Liver (tissue), 3 donors: ENCODE data around the gene POLR2J2.
"Not testable (repeated sequence)": the region's sequence is repeated elsewhere in the genome, so short reads cannot be mapped to it uniquely, and the experiment has no call there.

Source experiments
- EGR1 ChIP-seq, 2 donors: IDR thresholded peaks; 2 replicates each; pipeline ENCODE4 v1.6.1; 2016 to 2018; ENCODE audit warnings: antibody characterized with exemption in 2 of 2, low read depth in 2 of 2
- RXRA ChIP-seq, 2 donors: IDR thresholded peaks; 2 replicates each; pipeline ENCODE4 v1.6.1; 2017 to 2018; ENCODE audit warnings: antibody characterized with exemption in 2 of 2, mild to moderate bottlenecking in 1 of 2
- TF ChIP-seq, protein P1 (sequence below): fragments of 150-350 bp; IDR thresholded peaks from 2 replicates; pipeline ENCODE4 v1.5.1; 2017; ENCODE audit warnings: improper control_type of control experiment, low read depth, low read length; ENCODE audit not compliant: missing input control
- TF ChIP-seq, protein P2 (sequence below): IDR thresholded peaks from 2 replicates; pipeline ENCODE4 v1.6.1; 2016; ENCODE audit warnings: antibody characterized with exemption
- TF ChIP-seq, protein P3 (sequence below): IDR thresholded peaks from 2 replicates; pipeline ENCODE4 v1.6.1; 2016; ENCODE audit warnings: antibody characterized with exemption, mild to moderate bottlenecking
- TF ChIP-seq, protein P4 (sequence below): IDR thresholded peaks from 2 replicates; pipeline ENCODE4 v1.6.1; 2016; ENCODE audit warnings: antibody characterized with exemption
- donor health status: healthy.
- donor health status: healthy.

DNA sequence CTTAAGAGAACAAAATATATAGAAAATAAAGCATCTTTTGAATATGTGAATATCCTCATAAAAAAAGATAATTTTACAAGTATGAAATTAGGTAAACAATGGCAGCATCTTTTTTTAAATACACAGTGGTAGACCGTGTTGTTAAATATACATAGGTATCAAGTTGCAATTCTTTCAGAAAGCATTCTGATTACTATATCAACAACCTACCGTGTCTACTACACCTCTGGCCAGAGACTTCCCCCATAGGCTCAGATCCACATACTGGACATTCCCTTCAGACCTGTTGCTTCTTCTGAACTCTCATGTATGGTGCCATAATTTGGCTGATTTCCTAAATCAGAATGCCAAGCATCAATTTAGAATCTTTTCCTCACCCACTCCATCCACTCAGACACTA is 22.5 kb upstream of the POLR2J2 start:
- TF ChIP-seq, protein P1, sequence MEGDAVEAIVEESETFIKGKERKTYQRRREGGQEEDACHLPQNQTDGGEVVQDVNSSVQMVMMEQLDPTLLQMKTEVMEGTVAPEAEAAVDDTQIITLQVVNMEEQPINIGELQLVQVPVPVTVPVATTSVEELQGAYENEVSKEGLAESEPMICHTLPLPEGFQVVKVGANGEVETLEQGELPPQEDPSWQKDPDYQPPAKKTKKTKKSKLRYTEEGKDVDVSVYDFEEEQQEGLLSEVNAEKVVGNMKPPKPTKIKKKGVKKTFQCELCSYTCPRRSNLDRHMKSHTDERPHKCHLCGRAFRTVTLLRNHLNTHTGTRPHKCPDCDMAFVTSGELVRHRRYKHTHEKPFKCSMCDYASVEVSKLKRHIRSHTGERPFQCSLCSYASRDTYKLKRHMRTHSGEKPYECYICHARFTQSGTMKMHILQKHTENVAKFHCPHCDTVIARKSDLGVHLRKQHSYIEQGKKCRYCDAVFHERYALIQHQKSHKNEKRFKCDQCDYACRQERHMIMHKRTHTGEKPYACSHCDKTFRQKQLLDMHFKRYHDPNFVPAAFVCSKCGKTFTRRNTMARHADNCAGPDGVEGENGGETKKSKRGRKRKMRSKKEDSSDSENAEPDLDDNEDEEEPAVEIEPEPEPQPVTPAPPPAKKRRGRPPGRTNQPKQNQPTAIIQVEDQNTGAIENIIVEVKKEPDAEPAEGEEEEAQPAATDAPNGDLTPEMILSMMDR = not testable (repeated sequence)
- TF ChIP-seq EGR1 (IDR thresholded peaks at IDR 0.05; ENCODE audit: low read depth in 2 of 2); RXRA (IDR thresholded peaks at IDR 0.05): not testable (repeated sequence)
- TF ChIP-seq, protein P2, sequence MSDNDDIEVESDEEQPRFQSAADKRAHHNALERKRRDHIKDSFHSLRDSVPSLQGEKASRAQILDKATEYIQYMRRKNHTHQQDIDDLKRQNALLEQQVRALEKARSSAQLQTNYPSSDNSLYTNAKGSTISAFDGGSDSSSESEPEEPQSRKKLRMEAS = not testable (repeated sequence)
- TF ChIP-seq, protein P3, sequence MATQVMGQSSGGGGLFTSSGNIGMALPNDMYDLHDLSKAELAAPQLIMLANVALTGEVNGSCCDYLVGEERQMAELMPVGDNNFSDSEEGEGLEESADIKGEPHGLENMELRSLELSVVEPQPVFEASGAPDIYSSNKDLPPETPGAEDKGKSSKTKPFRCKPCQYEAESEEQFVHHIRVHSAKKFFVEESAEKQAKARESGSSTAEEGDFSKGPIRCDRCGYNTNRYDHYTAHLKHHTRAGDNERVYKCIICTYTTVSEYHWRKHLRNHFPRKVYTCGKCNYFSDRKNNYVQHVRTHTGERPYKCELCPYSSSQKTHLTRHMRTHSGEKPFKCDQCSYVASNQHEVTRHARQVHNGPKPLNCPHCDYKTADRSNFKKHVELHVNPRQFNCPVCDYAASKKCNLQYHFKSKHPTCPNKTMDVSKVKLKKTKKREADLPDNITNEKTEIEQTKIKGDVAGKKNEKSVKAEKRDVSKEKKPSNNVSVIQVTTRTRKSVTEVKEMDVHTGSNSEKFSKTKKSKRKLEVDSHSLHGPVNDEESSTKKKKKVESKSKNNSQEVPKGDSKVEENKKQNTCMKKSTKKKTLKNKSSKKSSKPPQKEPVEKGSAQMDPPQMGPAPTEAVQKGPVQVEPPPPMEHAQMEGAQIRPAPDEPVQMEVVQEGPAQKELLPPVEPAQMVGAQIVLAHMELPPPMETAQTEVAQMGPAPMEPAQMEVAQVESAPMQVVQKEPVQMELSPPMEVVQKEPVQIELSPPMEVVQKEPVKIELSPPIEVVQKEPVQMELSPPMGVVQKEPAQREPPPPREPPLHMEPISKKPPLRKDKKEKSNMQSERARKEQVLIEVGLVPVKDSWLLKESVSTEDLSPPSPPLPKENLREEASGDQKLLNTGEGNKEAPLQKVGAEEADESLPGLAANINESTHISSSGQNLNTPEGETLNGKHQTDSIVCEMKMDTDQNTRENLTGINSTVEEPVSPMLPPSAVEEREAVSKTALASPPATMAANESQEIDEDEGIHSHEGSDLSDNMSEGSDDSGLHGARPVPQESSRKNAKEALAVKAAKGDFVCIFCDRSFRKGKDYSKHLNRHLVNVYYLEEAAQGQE = not testable (repeated sequence)
- TF ChIP-seq, protein P4, sequence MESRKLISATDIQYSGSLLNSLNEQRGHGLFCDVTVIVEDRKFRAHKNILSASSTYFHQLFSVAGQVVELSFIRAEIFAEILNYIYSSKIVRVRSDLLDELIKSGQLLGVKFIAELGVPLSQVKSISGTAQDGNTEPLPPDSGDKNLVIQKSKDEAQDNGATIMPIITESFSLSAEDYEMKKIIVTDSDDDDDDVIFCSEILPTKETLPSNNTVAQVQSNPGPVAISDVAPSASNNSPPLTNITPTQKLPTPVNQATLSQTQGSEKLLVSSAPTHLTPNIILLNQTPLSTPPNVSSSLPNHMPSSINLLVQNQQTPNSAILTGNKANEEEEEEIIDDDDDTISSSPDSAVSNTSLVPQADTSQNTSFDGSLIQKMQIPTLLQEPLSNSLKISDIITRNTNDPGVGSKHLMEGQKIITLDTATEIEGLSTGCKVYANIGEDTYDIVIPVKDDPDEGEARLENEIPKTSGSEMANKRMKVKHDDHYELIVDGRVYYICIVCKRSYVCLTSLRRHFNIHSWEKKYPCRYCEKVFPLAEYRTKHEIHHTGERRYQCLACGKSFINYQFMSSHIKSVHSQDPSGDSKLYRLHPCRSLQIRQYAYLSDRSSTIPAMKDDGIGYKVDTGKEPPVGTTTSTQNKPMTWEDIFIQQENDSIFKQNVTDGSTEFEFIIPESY = not testable (repeated sequence)
